ENCODE measurements around the gene BPIFA3. TPM values are rescaled to one million over a fixed set of nuclear protein-coding genes. Genes with fewer than 3 reads are reported as not detected.

Gene BPIFA3
- total and polyA plus RNA-seq, 7 experiments from 2014 or later: not detected

- Mint-ChIP-seq H3K27me3 (peaks cover 30 to 59% (median 57%) of the 10 kb centered on the region in 5 donors), H3K4me1 (peaks cover 0 to 7% (median 2%) of the 10 kb centered on the region in 7 donors), H3K27ac (no peak overlapping the region), H3K4me3 (no peak overlapping the region), H3K36me3 (no peaks in the 10 kb centered on the region), H3K9me3 (peaks cover 0 to 16% (median 4%) of the 10 kb centered on the region in 11 donors)
- Histone ChIP-seq H3K4me3 (ENCODE audit: low read length) (no peak overlapping the region), H3K4me1 (ENCODE audit: control insufficient read depth in 2 of 2, insufficient read depth in 2 of 2, low read length in 2 of 2) (no peaks in the 10 kb centered on the region), H3K9me3 (ENCODE audit: control insufficient read depth in 2 of 3, low read length in 3 of 3) (no peaks in the 10 kb centered on the region), H3K27me3 (ENCODE audit: control insufficient read depth in 2 of 2, insufficient read depth in 2 of 2, low read length in 2 of 2) (no peaks in the 10 kb centered on the region), H3K36me3 (ENCODE audit: control insufficient read depth in 2 of 3, insufficient read depth in 3 of 3, low read length in 3 of 3) (no peaks in the 10 kb centered on the region), H3K27ac (ENCODE audit: low read depth, low read length) (no peak overlapping the region)
- intact Hi-C loops (cut with micrococcal nuclease): loop anchor here (5.0 to 10.0 kb wide), 2 partner anchors 306 to 418 kb away; no protein-coding TSS in a partner anchor
- CTCF ChIA-PET: no interaction called here
- ATAC-seq: no peak
- POLR2A ChIA-PET: no interaction called here
- DNase-seq: no peak
Observed at GRCh38 chr20:33210371-33210770, 6.8 kb upstream of the BPIFA3 start.

GRCh38 chr20:33211817-33212424 lies 5.2 kb upstream of the BPIFA3 start:
- Mint-ChIP-seq H3K36me3 (no peaks in the 10 kb centered on the region), H3K4me3 (no peak overlapping the region)

GRCh38 chr20:33224399-33224798 lies 7.2 kb downstream of the BPIFA3 start:
- peaks cover 0 to 2% (median 0%) of the 10 kb centered on the region in 7 donors for H3K4me1 Mint-ChIP-seq
- no peak overlapping the region for H3K27ac Mint-ChIP-seq
- no peaks in the 10 kb centered on the region for H3K9me3 ChIP-seq (ENCODE audit: control insufficient read depth in 2 of 3, low read length in 3 of 3)
- no peak for ATAC-seq
- no peak overlapping the region for H3K27ac ChIP-seq (ENCODE audit: low read depth, low read length)
- no peak overlapping the region for H3K4me3 Mint-ChIP-seq
- intact Hi-C loops (cut with micrococcal nuclease): no loop called here
- DNase-seq: no peak
- peaks cover 0 to 5% (median 0%) of the 10 kb centered on the region in 5 donors for H3K36me3 Mint-ChIP-seq
- H3K4me1 ChIP-seq (ENCODE audit: control insufficient read depth in 2 of 2, insufficient read depth in 2 of 2, low read length in 2 of 2): no peaks in the 10 kb centered on the region
- CTCF ChIA-PET: interaction anchor here (0.6 kb wide), 1 partner anchor 59 kb away, joined by 3 read pairs; no protein-coding TSS in a partner anchor
- no peaks in the 10 kb centered on the region for H3K36me3 ChIP-seq (ENCODE audit: control insufficient read depth in 2 of 3, insufficient read depth in 3 of 3, low read length in 3 of 3)
- H3K4me3 ChIP-seq (ENCODE audit: low read length): no peak overlapping the region
- POLR2A ChIA-PET: no interaction called here
- H3K9me3 Mint-ChIP-seq: peaks cover 0 to 5% (median 0%) of the 10 kb centered on the region in 11 donors
- peaks cover 4 to 20% (median 17%) of the 10 kb centered on the region in 5 donors for H3K27me3 Mint-ChIP-seq
- H3K27me3 ChIP-seq (ENCODE audit: control insufficient read depth in 2 of 2, insufficient read depth in 2 of 2, low read length in 2 of 2): no peaks in the 10 kb centered on the region

More at GRCh38 chr20:33211817-33212424, 5.2 kb upstream of the BPIFA3 start:
- H3K27ac ChIP-seq (ENCODE audit: low read depth, low read length): no peak overlapping the region
- intact Hi-C loops (cut with micrococcal nuclease): loop anchor here (1.0 to 10.0 kb wide), 3 partner anchors 307 to 420 kb away; no protein-coding TSS in a partner anchor
- H3K4me1 ChIP-seq (ENCODE audit: control insufficient read depth in 2 of 2, insufficient read depth in 2 of 2, low read length in 2 of 2): no peaks in the 10 kb centered on the region
- ChIA-PET CTCF (interaction anchor here (0.6 to 0.8 kb wide), 2 partner anchors 310 to 345 kb away, joined by 3 to 4 read pairs; no protein-coding TSS in a partner anchor), POLR2A (no interaction called here)
- ATAC-seq (no peak), DNase-seq (peak in 5 of 9 donors; percentile 10 to 27 (median 13))
- H3K9me3 ChIP-seq (ENCODE audit: control insufficient read depth in 2 of 3, low read length in 3 of 3): no peaks in the 10 kb centered on the region
- Mint-ChIP-seq H3K27ac (no peak overlapping the region), H3K9me3 (peaks cover 0 to 16% (median 4%) of the 10 kb centered on the region in 11 donors), H3K27me3 (peaks cover 30 to 66% (median 60%) of the 10 kb centered on the region in 5 donors), H3K4me1 (peaks cover 0 to 7% (median 2%) of the 10 kb centered on the region in 7 donors)
- H3K27me3 ChIP-seq (ENCODE audit: control insufficient read depth in 2 of 2, insufficient read depth in 2 of 2, low read length in 2 of 2): no peaks in the 10 kb centered on the region
- H3K36me3 ChIP-seq (ENCODE audit: control insufficient read depth in 2 of 3, insufficient read depth in 3 of 3, low read length in 3 of 3): no peaks in the 10 kb centered on the region
- no peak overlapping the region for H3K4me3 ChIP-seq (ENCODE audit: low read length)

GRCh38 chr20:33229843-33230242 lies 12.7 kb downstream of the BPIFA3 start:
- Histone ChIP-seq H3K27me3 (ENCODE audit: control insufficient read depth in 2 of 2, insufficient read depth in 2 of 2, low read length in 2 of 2) (no peaks in the 10 kb centered on the region), H3K36me3 (ENCODE audit: control insufficient read depth in 2 of 3, insufficient read depth in 3 of 3, low read length in 3 of 3) (no peaks in the 10 kb centered on the region), H3K4me1 (ENCODE audit: control insufficient read depth in 2 of 2, insufficient read depth in 2 of 2, low read length in 2 of 2) (no peaks in the 10 kb centered on the region), H3K27ac (ENCODE audit: low read depth, low read length) (no peak overlapping the region), H3K9me3 (ENCODE audit: control insufficient read depth in 2 of 3, low read length in 3 of 3) (no peaks in the 10 kb centered on the region), H3K4me3 (ENCODE audit: low read length) (no peak overlapping the region)
- peaks cover 0 to 3% (median 0%) of the 10 kb centered on the region in 11 donors for H3K9me3 Mint-ChIP-seq
- intact Hi-C loops (cut with micrococcal nuclease): no loop called here
- CTCF ChIA-PET: no interaction called here
- DNase-seq (no peak), ATAC-seq (no peak)
- H3K4me3 Mint-ChIP-seq: no peak overlapping the region
- H3K36me3 Mint-ChIP-seq: peaks cover 0 to 5% (median 0%) of the 10 kb centered on the region in 5 donors
- H3K27me3 Mint-ChIP-seq: peaks cover 9 to 18% (median 11%) of the 10 kb centered on the region in 5 donors
- peaks cover 4 to 30% (median 10%) of the 10 kb centered on the region in 7 donors for H3K4me1 Mint-ChIP-seq
- POLR2A ChIA-PET: interaction anchor here (0.7 kb wide), 1 partner anchor 197 kb away, joined by 3 read pairs; no protein-coding TSS in a partner anchor
- peak overlapping the region in 1 of 9 donors; percentile 13 for H3K27ac Mint-ChIP-seq

DNA sequence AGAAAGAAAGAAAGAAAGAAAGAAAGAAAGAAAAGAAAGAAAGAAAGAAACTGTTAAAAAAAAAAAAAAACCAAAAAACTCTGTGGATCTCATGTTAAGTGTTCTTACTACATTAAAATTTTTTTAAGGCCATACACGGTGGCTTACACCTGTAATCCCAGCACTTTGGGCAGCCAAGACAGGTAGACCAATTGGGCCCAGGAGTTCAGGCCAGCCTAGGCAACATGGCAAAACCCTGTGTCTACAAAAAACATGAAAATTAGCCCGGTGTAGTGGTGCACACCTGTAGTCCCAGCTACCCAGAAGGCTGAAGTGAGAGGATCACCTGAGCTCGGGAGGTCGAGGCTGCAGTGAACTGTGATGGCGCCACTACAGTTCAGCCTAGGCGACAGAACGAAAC lies 14.1 kb downstream of the BPIFA3 start:
- Histone ChIP-seq H3K27ac (ENCODE audit: low read depth, low read length) (no peak overlapping the region), H3K36me3 (ENCODE audit: control insufficient read depth in 2 of 3, insufficient read depth in 3 of 3, low read length in 3 of 3) (no peaks in the 10 kb centered on the region), H3K9me3 (ENCODE audit: control insufficient read depth in 2 of 3, low read length in 3 of 3) (no peaks in the 10 kb centered on the region), H3K27me3 (ENCODE audit: control insufficient read depth in 2 of 2, insufficient read depth in 2 of 2, low read length in 2 of 2) (no peaks in the 10 kb centered on the region), H3K4me3 (ENCODE audit: low read length) (no peak overlapping the region), H3K4me1 (ENCODE audit: control insufficient read depth in 2 of 2, insufficient read depth in 2 of 2, low read length in 2 of 2) (no peaks in the 10 kb centered on the region)
- CTCF ChIA-PET: no interaction called here
- intact Hi-C loops (cut with micrococcal nuclease): no loop called here
- Mint-ChIP-seq H3K36me3 (no peaks in the 10 kb centered on the region), H3K27ac (peak overlapping the region in 1 of 9 donors; percentile 48), H3K4me3 (no peak overlapping the region), H3K9me3 (peaks cover 0 to 2% (median 0%) of the 10 kb centered on the region in 11 donors), H3K27me3 (peaks cover 0 to 9% (median 4%) of the 10 kb centered on the region in 5 donors), H3K4me1 (peaks cover 4 to 30% (median 10%) of the 10 kb centered on the region in 7 donors)
- ATAC-seq (no peak), DNase-seq (no peak)
- POLR2A ChIA-PET: no interaction called here

GRCh38 chr20:33232486-33233072 lies 15.4 kb downstream of the BPIFA3 start:
- no peaks in the 10 kb centered on the region for H3K36me3 Mint-ChIP-seq
- POLR2A ChIA-PET: no interaction called here
- intact Hi-C loops (cut with micrococcal nuclease): no loop called here
- ATAC-seq (no peak), DNase-seq (peak in 1 of 9 donors; percentile 1)
- no peaks in the 10 kb centered on the region for H3K27me3 ChIP-seq (ENCODE audit: control insufficient read depth in 2 of 2, insufficient read depth in 2 of 2, low read length in 2 of 2)
- H3K9me3 ChIP-seq (ENCODE audit: control insufficient read depth in 2 of 3, low read length in 3 of 3): no peaks in the 10 kb centered on the region
- no peak overlapping the region for H3K27ac ChIP-seq (ENCODE audit: low read depth, low read length)
- no peaks in the 10 kb centered on the region for H3K36me3 ChIP-seq (ENCODE audit: control insufficient read depth in 2 of 3, insufficient read depth in 3 of 3, low read length in 3 of 3)
- peaks cover 4 to 30% (median 10%) of the 10 kb centered on the region in 7 donors for H3K4me1 Mint-ChIP-seq
- peak overlapping the region in 1 of 9 donors; percentile 78 for H3K27ac Mint-ChIP-seq
- H3K9me3 Mint-ChIP-seq: peaks cover 0 to 2% (median 0%) of the 10 kb centered on the region in 11 donors
- CTCF ChIA-PET: no interaction called here
- H3K4me3 ChIP-seq (ENCODE audit: low read length): no peak overlapping the region
- peak overlapping the region in 1 of 10 donors; percentile 26 for H3K4me3 Mint-ChIP-seq
- peaks cover 0 to 9% (median 4%) of the 10 kb centered on the region in 5 donors for H3K27me3 Mint-ChIP-seq
- no peaks in the 10 kb centered on the region for H3K4me1 ChIP-seq (ENCODE audit: control insufficient read depth in 2 of 2, insufficient read depth in 2 of 2, low read length in 2 of 2)
